OCI-M2 (cell line): Measurements from ENCODE around the gene TBXAS1.

Experiments
- DNase-seq: peaks from one replicate; lab custom pipeline; 2025; ENCODE audit not compliant: unreplicated experiment; lab: John Stamatoyannopoulos, UW

Gene TBXAS1

DNA sequence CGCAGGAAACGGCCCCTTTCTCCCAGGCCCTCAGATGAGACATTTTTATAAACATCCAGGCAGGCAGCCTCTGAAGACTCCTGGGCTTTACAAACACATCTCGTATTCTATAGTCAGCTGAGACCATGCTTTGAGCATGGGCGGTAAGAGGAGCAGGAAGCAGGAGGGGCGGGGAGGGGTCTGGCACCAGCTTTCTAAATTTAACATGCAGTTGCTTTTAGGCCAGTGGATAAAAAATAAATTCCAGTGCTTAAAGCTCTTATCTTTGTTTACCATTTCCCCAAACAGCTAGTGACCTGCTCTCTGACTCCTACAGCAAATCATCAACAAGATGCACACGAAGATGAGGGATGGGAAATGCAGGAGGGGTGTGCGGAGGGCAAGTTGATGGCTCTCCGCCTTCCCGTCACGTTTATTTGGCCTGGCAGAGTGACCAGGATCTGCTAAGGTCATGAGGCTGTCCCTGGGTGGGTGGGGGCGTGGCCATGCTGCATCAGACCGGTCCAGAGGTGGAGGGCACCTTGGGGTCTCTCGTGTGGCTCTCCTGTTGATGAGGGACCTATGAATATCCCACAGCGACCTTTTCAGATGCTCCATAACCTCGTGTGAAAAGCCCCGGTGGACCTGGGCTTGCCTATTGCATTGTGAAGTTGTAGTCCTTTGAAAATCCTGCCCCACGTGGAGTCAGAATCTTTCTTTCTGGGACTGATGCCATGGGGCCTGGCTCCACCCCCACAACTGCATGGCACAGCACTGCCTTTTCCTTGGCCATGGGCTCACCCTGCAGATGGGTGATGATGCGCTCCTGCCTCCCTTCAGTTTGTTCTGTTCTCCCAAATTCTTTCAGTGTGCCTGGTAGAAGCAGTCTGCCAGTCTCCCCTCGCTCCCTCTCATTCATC lies 166.2 kb downstream of the TBXAS1 start:
- no peak for DNase-seq

DNA sequence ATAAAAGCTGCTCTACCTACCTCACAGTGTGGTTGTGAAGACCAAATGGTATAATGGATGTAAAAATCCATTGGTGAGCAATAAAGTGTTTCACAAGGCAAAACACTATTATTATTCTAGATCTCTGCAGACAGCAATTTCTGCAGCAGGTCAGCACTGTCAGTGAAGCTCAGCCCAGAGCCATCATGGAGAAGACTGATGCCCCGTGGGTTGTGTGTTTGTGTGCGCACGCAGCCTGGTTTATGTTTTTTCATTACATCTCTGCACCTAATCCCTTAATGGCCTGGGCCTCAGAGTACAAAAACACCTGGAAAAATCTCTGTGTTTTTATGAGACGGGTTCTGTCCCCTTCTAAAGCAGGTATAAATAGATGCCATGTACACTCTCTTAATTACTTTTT lies 169.5 kb downstream of the TBXAS1 start:
- DNase-seq, result no peak

DNA sequence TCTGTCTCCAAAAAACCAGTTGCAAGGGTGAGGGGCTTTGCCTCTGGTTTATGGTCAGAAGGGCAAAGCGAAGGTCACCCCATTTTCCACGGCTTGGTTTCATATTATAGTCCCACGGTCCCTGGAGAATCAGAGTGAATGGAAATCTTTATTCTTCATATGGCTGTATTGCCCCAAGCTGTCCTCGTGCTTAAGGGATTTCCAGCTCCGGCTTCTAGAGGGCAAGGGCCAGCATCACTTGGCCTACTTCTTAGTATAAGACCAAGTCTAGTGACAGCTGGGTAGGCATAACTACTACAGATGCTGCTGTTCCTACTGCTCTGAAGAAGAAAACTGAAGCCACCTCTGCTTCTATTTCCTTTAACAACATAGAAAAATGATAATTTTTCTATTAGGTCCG lies 170.5 kb downstream of the TBXAS1 start:
- DNase-seq, result no peak

DNA sequence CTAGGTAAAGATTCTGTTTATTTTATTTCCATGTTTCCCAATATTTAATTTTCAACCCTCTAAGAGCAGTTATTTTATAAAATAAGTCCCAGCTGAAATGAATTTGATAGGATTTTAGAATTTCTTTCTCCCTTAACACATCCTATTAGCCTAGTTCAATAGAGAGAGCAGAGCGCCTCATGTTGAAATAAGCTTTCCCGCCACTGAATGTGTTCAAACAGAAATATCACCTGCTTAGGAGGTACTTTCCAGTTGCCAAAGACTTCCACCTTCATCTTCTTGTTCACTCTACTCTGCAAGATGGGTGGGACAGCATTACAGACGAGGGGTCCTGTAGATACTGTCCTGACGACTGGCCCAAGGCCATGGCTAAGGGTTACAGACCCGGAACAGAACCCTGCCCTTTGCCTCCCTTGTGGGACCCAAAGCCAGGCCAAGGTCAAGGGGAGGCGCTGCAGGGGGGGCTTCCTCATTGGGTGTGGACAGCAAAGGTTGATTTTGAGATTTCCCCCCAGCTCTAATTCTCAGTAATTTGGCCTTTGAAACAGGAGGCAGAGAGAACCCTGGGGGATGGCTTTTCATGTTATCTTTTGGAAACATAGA lies 171.7 kb downstream of the TBXAS1 start:
- DNase-seq, result no peak

DNA sequence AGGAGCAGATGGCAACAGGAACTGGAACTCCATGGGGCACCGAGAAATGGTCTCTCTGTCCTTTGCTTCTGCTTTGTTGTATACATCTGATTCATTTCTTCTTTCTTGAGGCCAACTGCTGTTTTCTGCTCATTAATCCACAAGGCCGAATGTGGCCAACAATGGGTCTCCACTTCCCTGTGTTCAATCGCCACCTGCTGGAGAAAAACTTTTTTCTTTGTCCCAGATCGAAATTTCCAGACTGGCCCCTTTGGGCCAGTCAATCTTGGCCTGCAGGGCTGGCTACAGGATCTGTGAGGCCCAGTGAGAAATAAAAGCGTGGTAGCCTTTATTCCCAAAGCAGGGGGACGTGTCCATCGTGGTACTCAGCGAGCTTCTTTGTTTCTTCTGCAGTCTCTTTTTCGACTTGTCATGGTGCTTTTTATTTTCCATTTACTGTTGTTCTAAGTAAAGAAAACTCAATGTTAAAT lies 174.9 kb downstream of the TBXAS1 start:
- peak; percentile 64 for DNase-seq

DNA sequence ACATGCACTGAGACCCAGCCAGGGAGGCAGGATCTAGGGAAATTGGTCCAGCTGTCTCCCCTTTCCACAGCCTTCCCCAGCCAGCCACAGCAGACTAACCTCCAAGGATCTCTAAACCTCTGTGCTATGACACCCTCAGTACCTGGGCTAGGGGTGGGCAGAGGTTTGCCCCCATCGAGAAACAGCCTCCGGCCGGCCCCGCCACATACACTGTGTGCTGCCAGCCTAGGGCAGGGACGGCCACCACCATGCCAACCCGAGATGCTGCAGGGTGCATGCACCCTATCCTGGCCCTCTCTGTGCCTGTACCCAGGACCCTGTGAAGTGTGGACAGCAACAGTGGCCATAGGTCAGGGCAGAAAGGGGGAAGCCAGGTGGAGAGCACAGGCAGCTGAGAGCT lies 175.6 kb downstream of the TBXAS1 start:
- DNase-seq, result no peak

DNA sequence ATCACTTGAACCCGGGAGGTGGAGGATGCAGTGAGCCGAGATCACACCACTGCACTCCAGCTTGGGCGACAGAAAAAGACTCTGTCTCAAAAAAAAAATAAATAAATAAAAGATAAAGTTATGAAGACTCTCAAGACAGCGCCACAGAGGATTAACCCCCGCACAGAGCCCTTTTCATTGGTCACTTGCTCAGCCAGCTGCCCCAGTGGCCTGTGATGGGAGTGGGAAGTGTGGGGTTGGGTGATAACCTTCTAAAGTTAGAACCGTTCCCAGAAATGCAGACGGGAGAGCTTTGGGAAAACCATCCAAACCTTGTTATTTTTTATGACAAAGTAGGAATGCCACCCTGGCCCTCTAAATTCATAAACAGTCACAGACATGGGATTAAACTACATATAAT lies 176.3 kb downstream of the TBXAS1 start:
- no peak for DNase-seq

DNA sequence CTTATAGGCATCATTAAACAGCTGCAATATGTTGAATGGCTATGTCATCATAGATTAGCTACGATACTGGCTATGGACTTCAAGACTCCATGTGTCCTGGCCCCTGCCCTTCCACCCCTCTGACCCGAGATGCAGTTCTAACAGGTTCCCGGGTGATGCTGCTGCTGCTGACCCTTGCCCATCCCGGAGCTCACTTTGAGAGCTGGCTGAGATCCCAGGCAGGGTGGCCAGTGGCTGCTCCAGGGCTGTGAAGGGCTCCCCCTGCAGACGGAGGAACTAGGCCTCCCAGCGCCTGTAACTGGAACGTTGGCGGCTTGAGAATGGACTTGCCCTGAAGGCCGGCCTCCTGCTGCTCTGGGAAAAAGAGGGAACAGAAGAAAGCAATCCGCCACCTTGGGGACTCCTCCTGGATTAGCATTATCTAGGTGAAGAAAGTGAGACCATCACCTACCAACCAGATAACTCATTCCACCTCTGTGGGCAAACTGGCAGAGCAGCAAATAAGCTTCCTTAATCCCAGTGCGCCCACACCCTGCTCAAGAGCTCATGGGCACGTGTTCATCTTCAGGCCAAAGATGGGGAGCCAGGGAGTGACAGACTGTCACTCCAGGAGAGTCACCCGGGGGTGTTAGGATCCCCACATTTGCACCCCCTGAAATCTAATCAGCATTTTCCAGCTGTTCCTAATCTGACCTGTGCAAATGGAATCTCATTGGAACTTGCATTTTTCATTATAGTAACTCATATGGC lies 176.9 kb downstream of the TBXAS1 start:
- no peak for DNase-seq

DNA sequence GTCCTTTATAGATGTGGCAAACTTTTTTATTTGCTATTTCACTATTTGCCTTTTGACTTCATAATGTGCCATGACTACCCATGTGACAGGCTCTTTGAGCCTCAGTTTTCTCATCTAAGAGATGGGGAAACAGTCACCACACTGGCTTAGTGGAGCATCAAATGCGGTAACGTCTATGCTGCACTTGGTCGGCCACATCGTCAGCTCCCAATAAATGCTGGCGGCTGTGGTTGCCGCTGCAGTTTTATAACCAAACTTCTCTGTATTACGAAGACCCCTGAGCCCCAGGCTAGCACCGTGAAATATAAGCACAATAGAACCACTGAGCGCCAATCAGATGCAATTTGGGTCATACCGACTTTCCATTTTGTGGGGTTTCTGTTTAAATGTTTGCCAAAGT lies 177.5 kb downstream of the TBXAS1 start:
- no peak for DNase-seq

DNA sequence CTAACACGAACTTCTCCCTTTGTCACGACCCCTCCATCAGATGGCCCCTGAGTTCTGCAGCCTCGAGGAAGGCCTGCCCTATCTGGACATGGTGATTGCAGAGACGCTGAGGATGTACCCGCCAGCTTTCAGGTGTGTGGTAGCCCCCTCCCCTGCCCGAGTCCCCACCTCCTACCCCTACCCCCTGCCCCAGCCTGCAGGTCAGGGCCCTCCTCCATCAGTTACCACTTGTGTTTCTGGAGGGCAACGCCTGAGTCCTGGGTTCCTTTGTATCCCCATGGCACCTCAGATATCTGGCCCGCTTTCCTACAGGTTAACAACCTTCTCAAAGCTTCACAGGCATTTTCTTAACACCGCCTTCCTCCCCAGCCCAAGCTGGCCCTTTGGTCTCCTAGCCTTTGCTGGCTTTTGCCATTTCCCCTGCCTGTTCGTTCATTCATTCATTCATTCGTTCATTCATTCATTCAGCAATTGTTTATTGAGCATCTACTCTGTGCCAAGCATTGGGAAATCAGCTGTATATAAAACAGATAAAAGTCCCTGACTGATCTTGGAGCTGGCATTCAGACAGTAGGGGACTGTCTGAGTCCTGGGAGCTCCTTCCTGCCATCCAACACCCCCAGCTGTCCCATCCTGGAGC lies 178.1 kb downstream of the TBXAS1 start:
- no peak for DNase-seq

DNA sequence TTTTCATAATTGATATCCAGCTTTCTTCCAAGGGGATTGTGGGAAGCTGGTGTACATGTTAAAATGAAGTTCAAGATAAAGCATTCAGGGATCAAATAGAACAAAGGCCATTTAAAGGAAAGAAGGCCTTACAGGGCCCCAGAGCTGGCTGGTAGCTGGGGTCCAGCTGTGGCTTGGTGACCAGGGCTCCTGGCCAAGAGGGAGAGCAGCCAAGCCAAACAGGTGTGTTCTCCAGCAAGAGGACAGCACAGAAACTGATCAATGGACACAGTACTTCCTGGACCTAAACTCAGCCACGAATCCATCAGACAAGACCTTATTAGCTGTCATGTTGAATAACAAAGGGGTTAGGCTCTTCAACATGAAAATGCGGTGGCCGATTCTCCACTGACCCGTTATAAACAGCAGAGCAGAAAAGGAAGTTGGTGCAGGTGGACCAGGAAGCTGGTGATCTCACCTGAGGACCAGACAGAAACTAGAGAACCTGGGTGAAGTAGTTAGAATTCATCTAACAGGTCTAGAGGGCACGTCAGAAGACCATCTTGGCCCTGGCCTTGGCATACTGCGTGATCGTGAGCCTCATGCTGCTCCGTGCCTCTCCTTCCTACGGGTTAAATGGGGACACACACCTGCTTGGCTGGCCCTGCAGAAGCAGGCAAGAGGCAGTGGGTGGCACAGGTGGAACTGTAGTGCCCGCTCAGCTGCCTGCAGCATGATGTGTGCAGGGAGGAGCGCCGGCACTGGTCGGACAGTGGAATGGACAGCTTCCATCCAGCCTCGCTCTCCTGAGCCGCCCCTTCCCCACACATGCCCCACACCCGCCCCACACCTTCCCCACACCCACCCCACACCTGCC lies 179.9 kb downstream of the TBXAS1 start:
- no peak for DNase-seq

DNA sequence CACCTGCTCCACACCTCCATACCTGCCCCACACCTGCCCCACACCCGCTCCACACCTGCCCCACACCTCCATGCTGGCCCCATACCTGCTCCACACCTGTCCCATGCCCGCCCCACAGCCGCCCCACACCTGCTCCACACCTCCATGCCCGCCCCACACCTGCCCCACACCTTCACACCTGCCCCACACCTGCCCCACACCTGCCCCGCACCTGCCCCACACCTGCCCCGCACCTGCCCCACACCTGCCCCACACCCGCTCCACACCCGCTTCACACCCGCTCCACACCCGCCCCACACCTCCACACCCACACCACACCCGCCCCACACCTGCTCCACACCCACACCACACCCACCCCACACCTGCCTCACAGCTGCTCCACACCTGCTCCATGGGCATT lies 180.7 kb downstream of the TBXAS1 start:
- DNase-seq, result no peak

DNA sequence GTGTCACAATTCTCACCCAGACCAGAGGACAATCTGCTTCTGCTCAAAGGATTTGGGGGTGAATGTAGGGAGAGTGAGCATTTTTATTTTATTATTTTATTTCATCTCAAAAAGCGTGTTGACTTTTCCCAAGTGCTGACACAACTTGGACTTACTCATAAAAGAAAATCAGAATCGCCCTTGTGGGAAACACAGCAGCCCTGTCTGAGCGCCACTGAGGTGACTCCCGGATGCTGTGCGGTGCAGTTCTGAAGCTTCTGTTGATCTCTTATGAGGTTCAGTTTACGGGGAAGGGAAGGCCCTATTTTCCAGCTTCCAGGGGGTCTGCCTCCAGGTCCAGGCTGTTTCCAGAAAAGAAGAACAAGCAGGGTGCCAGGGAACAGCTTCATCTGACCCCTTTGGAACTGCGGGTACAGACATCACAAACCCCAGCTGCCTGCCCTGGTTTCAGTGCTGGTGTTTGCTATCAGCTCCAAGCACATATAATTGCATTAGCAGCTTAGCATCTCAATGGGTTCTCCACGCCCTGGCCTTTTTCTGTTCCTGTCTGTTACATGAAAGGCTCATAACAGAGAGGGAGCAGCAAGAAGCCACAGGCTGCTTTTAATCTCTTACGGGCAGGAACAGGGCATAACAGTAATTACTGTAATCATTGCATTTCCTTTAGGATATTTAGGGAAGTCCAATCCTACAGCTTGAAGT lies 181.3 kb downstream of the TBXAS1 start:
- DNase-seq, result no peak

DNA sequence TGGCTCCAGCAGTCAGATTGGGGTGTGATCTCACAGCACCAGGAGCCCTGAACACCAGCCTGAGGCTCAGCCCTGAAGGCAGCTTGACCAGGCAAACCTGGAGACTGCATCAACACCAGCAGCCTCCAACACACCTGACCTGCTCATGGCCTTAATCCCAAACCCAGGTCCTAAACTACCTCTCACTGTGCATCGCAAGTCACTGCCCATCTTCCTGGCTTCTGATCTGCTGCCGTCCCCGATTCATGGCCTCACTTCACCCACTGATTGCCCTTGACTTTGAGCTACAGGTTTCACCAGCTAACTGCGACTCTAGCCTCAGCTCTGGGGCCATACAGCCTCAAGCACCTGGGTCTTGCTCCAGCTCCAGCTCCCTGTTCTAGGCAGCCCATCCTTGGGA lies 184.6 kb downstream of the TBXAS1 start:
- no peak for DNase-seq

DNA sequence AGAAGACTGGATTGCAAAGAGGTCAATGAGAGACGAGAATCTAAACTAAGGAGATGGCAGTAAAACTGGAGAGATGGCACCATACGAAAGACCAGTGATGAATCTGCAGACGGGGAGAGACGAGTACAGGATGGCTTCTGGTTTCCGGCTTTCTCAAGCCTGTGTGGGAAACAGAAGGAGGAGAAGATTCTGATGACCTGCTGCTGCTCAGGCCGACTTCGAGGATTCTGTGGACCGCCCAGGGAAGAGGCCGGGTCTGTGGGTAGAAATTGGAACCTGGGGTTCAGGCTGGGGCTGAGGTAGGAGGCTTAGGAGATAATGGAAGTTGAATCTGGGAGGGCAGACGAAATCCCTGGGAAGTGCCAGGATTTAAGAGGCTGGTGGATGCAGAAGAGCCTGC lies 185.1 kb downstream of the TBXAS1 start:
- DNase-seq, result no peak

DNA sequence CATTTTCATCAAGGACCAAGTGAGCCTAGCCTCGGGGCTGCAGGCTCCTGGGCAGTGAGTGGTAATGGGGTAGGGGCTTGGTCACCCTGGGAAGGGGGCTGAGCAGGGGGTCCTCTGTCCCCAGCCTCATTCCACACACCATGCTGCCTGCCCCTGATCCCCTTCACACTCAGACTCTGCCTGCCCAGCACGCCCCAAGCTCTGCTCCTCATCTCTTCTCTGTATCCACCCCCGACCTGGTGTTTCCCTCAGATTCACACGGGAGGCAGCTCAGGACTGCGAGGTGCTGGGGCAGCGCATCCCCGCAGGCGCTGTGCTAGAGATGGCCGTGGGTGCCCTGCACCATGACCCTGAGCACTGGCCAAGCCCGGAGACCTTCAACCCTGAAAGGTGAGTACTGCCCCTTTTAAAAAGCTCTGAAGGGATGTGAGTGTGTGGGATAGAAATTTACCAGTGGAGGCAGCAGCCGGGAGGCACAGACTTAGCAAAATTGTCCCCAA lies 186.5 kb downstream of the TBXAS1 start:
- DNase-seq, result no peak

DNA sequence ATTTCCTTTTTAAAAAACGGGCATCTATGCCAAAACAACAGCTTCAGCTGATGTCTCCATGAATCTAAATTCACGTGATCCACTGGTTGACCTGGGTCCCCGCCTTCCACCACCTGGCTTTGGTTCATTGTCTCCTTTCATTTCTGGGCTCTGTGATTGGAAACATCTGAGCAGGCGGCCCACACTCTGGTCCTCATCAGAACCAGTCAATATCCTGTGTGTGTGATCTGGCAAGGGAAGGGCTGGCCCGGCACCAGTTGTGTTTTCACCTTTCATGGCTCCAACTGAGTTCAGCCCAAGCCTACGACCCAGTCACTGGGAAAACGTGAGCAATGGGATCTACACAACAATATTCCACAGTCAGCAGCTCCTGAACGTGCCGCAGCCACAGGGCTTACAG lies 187.5 kb downstream of the TBXAS1 start:
- no peak for DNase-seq

DNA sequence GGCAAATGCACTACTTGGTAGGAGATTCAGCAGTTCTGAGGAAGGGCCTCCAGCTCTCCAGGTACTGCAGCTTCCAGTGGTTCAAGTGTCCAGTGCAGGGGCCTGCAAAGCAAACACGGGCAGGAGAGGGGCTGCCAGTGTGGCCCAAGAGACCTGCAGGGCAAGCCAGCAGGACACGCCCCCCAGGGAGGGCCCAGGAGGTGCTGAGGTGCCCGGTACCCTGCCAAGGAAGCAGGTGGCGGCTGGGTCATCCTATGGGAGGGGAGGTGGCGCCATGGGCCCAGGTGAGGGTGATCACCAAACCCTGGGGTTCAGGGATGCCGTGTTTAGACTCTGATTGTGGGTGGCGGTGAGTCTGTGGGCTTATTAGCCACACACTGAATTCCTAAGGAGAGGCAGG lies 188.0 kb downstream of the TBXAS1 start:
- no peak for DNase-seq

DNA sequence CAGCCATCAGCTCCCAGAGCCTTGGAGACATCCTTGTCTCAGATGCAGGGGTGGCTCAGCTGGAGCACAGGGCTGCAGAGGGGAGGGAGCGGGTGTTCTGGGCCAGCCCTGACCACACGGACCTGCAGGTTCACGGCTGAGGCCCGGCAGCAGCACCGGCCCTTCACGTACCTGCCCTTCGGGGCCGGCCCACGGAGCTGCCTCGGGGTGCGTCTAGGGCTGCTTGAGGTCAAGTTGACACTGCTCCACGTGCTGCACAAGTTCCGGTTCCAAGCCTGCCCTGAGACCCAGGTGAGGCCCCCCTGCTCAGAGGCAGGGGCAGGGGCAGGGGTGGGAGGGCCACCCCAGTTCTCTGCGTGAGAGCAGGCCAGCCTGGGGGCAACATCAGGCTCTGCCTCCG lies 188.5 kb downstream of the TBXAS1 start:
- no peak for DNase-seq
